Measurements from ENCODE around the gene NFATC3.

GRCh38 chr16:68100488-68100887, 15.3 kb downstream of the NFATC3 start:
- TF ChIP-seq EZH2 (IDR thresholded peaks at IDR 0.05) (no peak), CTCF (IDR thresholded peaks at IDR 0.05) (no peak), EZH2phosphoT487 (IDR thresholded peaks at IDR 0.05) (no peak)

Measured in neural progenitor cell (in vitro differentiated cells).